ENCODE measurements around the gene MVK. TPM values are rescaled to one million over a fixed set of nuclear protein-coding genes. Genes with fewer than 3 reads are reported as not detected.

MVK gene
- total and polyA plus RNA-seq, 2 donors from 2014 or later: 40.0 to 48.1 TPM

DNA sequence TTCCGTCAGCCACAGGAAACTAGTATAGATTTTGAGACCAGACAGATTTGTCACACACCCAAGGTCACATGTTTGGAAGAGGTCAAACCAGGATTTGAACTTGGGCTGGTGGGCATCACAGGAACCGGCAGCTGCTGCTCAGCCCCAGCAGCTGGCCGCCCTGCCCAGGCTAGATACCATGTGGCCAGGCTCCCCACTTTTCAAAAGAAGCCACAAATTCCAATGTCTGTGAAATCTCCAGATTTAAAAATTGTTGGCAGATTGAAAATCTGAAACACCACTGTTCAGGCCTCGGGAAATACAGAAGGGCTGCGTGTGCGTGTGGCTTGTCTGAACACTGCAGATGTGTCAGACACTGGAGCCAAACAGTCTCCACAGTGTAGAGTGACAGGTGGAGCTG, 30.7 kb upstream of the MVK start:
- no peak overlapping the region for H3K27ac ChIP-seq (ENCODE audit: low read depth in 2 of 2, low read length in 2 of 2)
- FAIRE-seq (no peak), DNase-seq (no peak)
- H3K9me3 ChIP-seq (ENCODE audit: control insufficient read depth in 2 of 3, insufficient read depth in 1 of 3, low read length in 3 of 3): no peaks in the 10 kb centered on the region
- no peak overlapping the region for H3K9ac ChIP-seq (ENCODE audit: low read length in 3 of 3)
- no peaks in the 10 kb centered on the region for H3K36me3 ChIP-seq (ENCODE audit: control insufficient read depth in 2 of 3, insufficient read depth in 3 of 3, low read length in 3 of 3)
- TF ChIP-seq, protein P1, sequence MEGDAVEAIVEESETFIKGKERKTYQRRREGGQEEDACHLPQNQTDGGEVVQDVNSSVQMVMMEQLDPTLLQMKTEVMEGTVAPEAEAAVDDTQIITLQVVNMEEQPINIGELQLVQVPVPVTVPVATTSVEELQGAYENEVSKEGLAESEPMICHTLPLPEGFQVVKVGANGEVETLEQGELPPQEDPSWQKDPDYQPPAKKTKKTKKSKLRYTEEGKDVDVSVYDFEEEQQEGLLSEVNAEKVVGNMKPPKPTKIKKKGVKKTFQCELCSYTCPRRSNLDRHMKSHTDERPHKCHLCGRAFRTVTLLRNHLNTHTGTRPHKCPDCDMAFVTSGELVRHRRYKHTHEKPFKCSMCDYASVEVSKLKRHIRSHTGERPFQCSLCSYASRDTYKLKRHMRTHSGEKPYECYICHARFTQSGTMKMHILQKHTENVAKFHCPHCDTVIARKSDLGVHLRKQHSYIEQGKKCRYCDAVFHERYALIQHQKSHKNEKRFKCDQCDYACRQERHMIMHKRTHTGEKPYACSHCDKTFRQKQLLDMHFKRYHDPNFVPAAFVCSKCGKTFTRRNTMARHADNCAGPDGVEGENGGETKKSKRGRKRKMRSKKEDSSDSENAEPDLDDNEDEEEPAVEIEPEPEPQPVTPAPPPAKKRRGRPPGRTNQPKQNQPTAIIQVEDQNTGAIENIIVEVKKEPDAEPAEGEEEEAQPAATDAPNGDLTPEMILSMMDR (IDR thresholded peaks at IDR 0.05; ENCODE audit: borderline replicate concordance, extremely low read depth, insufficient read depth): no peak
- intact Hi-C loops (cut with DNase I): no loop called here
- no peaks in the 10 kb centered on the region for H3K4me1 ChIP-seq (ENCODE audit: control insufficient read depth in 2 of 3, insufficient read depth in 2 of 3, low read depth in 1 of 3, low read length in 3 of 3)
- no peaks in the 10 kb centered on the region for H3K27me3 ChIP-seq (ENCODE audit: control insufficient read depth, insufficient read depth, low read length)
- H3K4me3 ChIP-seq (ENCODE audit: low read length in 3 of 3): no peak overlapping the region

DNA sequence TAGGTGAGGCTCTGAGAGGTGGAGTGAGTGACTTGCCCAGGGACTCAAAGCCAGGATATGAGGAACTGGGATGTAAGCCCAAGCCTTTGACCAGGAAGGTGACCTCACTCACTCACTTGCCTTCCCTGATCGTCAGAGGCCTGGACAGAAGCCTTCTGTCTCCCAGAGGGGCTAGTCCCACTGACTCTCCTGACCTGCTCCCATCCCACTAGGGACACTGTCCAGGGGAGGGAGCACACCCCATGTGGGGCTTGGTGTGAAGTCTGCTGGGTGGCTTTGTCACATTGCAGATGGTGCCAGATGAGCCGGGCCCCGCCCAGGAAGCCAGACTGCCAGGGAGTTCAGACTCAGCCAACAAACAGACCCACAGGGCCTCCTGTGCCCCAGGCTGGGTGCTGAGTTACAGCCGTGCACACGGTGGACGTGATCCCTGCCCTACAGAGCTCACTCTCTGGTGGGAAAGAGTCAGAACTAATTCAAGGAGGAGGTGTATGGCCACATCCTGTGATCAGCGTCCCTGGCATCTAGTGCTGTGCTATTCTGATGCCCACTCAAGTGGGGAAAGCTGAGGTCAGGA, 28.6 kb upstream of the MVK start:
- Histone ChIP-seq H3K9ac (ENCODE audit: low read length in 3 of 3) (no peak overlapping the region), H3K27me3 (ENCODE audit: control insufficient read depth, insufficient read depth, low read length) (no peaks in the 10 kb centered on the region), H3K27ac (ENCODE audit: low read depth in 2 of 2, low read length in 2 of 2) (no peak overlapping the region), H3K4me1 (ENCODE audit: control insufficient read depth in 2 of 3, insufficient read depth in 2 of 3, low read depth in 1 of 3, low read length in 3 of 3) (peaks cover 0 to 5% (median 3%) of the 10 kb centered on the region in 3 donors), H3K4me3 (ENCODE audit: low read length in 3 of 3) (no peak overlapping the region), H3K36me3 (ENCODE audit: control insufficient read depth in 2 of 3, insufficient read depth in 3 of 3, low read length in 3 of 3) (no peaks in the 10 kb centered on the region), H3K9me3 (ENCODE audit: control insufficient read depth in 2 of 3, insufficient read depth in 1 of 3, low read length in 3 of 3) (no peaks in the 10 kb centered on the region)
- FAIRE-seq (no peak), DNase-seq (no peak)
- intact Hi-C loops (cut with DNase I): no loop called here
- TF ChIP-seq, protein P1 (IDR thresholded peaks at IDR 0.05; ENCODE audit: borderline replicate concordance, extremely low read depth, insufficient read depth): no peak

DNA sequence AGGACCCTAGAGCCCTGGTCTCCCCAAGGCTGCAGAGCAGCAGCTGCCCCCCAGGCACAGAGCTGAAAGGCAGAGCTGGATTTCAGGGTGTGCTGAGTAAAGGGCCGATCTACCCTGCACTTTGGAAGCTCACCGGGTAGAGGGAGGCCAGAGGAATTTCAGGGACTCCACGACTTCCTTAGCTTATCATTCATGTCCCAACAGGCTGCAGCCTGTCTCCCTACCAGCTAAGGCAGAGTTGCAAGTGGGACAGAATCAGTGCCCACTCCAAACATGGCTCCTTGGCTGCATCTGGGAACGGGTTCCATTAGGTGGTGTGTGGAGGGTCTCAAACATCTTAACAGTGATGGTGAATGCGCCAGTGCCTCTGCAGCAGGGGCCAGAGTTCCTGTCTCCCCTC, 27.8 kb upstream of the MVK start:
- no peak overlapping the region for H3K4me3 ChIP-seq (ENCODE audit: low read length in 3 of 3)
- FAIRE-seq (no peak), DNase-seq (no peak)
- no peaks in the 10 kb centered on the region for H3K27me3 ChIP-seq (ENCODE audit: control insufficient read depth, insufficient read depth, low read length)
- H3K9ac ChIP-seq (ENCODE audit: low read length in 3 of 3): no peak overlapping the region
- TF ChIP-seq, protein P1 (IDR thresholded peaks at IDR 0.05; ENCODE audit: borderline replicate concordance, extremely low read depth, insufficient read depth): no peak
- H3K27ac ChIP-seq (ENCODE audit: low read depth in 2 of 2, low read length in 2 of 2): no peak overlapping the region
- H3K4me1 ChIP-seq (ENCODE audit: control insufficient read depth in 2 of 3, insufficient read depth in 2 of 3, low read depth in 1 of 3, low read length in 3 of 3): peaks cover 0 to 8% (median 6%) of the 10 kb centered on the region in 3 donors
- intact Hi-C loops (cut with DNase I): no loop called here
- H3K9me3 ChIP-seq (ENCODE audit: control insufficient read depth in 2 of 3, insufficient read depth in 1 of 3, low read length in 3 of 3): no peaks in the 10 kb centered on the region
- H3K36me3 ChIP-seq (ENCODE audit: control insufficient read depth in 2 of 3, insufficient read depth in 3 of 3, low read length in 3 of 3): no peaks in the 10 kb centered on the region

DNA sequence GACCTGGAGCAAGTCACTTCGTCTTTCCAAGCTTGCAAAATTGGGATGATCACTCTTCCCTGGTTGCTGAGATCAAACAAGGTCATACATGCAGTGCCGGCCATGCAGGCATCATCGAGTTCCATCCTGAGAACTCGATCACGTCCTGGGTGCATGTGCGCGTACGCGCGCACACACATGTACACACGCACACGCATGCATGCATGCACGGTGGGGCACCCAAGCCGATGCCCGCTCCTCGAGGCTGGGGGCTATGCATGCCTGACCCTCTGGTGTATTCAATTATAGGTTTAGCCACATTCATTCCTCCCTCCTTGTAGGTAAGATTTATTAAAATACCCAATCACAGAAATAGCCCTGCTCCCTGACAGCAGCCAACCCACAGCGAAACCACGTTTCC, 26.3 kb upstream of the MVK start:
- Histone ChIP-seq H3K36me3 (ENCODE audit: control insufficient read depth in 2 of 3, insufficient read depth in 3 of 3, low read length in 3 of 3) (no peaks in the 10 kb centered on the region), H3K4me1 (ENCODE audit: control insufficient read depth in 2 of 3, insufficient read depth in 2 of 3, low read depth in 1 of 3, low read length in 3 of 3) (peaks cover 0 to 8% (median 6%) of the 10 kb centered on the region in 3 donors), H3K27ac (ENCODE audit: low read depth in 2 of 2, low read length in 2 of 2) (no peak overlapping the region), H3K9me3 (ENCODE audit: control insufficient read depth in 2 of 3, insufficient read depth in 1 of 3, low read length in 3 of 3) (no peaks in the 10 kb centered on the region), H3K27me3 (ENCODE audit: control insufficient read depth, insufficient read depth, low read length) (no peaks in the 10 kb centered on the region), H3K4me3 (ENCODE audit: low read length in 3 of 3) (no peak overlapping the region), H3K9ac (ENCODE audit: low read length in 3 of 3) (no peak overlapping the region)
- TF ChIP-seq, protein P1 (IDR thresholded peaks at IDR 0.05; ENCODE audit: borderline replicate concordance, extremely low read depth, insufficient read depth): no peak
- FAIRE-seq (no peak), DNase-seq (no peak)
- intact Hi-C loops (cut with DNase I): no loop called here
